Esophagus squamous epithelium (tissue), 4 donors: ENCODE measurements around the gene GSPT2.

Experiments used
- CTCF ChIP-seq, 6 experiments: fragments of 450-650 bp in 4 of 6; fragments of 200-600 bp in 2 of 6; sonication (generic) in 2 of 6; IDR thresholded peaks; one replicate each; pipeline ENCODE4 v1.5.1; 2016 to 2019; ENCODE audit warnings: antibody characterized with exemption in 6 of 6, mild to moderate bottlenecking in 4 of 6, moderate library complexity in 4 of 6
- POLR2A ChIP-seq, 4 donors: fragments of 450-650 bp; IDR thresholded peaks; one replicate each; pipeline ENCODE4 v1.6.1; 2017; ENCODE audit warnings: antibody characterized with exemption in 4 of 4, mild to moderate bottlenecking in 4 of 4, moderate library complexity in 3 of 4

- TF ChIP-seq POLR2A (IDR thresholded peaks at IDR 0.05) (no peak), CTCF (IDR thresholded peaks at IDR 0.05) (no peak)
Measured at GRCh38 chrX:51737091-51737490, 6.2 kb upstream of the GSPT2 start.
